Stimulated activated CD4-positive, alpha-beta T cell treated with anti-CD3 and anti-CD28 coated beads, Interleukin-12 subunit alpha, Interleukin-12 subunit beta, amount 100 ng/mL, for 48 hours (primary cell): ENCODE results near the gene RNF217.
"Not testable (repeated sequence)": the region's sequence is repeated elsewhere in the genome, so short reads cannot be mapped to it uniquely, and the experiment has no call there.

Experiments used
- DNase-seq, 3 donors: peaks; one replicate each; pipeline ENCODE4 v3.0.0-alpha.2; 2020; ENCODE audit warnings: low read depth in 2 of 3, low spot score in 1 of 3

RNF217 gene

DNA sequence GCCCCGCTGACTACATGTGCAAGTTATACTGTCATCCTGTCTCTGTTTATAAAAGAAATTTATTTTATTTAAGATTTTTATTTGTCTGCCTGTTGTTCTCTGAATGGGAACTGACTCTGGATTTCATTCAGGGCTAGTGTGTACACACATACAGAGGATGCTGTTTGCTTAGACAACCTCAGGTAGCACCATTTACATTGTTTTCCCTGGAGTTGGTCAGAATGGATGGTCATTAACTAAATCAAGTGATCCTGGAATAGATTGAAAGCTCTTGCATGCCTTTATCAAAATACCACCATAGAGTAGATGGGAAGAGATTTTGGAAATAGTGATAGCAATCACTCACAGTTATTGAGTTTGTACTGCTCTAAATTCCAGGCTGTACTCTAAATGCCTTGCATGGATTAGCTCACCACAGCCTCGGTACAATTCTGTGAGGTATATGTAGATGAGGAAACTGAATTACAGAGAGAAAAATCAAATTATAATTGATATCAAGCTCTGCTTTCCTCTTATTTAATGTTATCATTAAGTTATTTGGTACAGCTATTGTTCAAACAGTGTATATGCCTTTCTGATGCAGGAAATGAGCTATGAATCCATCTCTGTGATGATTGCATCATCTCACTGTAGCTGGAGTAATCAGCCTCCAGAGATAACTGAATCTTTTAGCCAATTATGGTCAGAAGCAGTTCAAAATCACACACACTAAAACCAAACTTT is 51.9 kb downstream of the RNF217 start:
- no peak for DNase-seq

DNA sequence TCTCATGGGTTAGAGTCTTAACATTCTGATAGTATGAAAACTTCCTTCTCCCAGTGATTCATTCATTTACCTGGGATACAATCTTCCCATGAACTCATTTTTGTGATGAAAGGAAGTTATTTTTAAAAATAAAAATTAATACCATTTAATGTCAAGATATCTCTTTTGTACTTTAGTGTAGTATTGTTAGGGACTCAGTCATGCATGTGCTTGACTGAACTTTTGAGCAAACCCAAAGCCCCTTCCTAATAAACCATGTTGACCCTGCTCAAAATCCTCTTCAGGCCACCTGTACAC is 52.4 kb downstream of the RNF217 start:
- DNase-seq: no peak

DNA sequence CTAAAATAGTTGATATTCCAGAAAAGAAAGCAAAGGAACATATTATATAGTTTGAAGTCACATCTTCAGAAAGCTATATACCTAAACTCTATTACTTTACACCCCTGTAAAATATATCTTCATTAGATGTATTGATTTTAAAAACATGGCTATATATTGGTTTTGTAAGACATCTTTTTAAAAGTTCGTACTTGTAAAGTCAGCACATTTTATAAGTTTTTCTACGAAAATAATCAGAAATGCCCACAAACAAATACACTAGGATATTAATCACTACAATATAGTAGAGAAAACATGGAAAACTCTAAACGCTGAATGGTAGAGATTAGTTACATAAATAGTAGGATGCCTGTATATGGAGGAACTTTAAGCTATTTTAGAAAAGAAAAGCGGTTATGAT is 52.9 kb downstream of the RNF217 start:
- no peak for DNase-seq

DNA sequence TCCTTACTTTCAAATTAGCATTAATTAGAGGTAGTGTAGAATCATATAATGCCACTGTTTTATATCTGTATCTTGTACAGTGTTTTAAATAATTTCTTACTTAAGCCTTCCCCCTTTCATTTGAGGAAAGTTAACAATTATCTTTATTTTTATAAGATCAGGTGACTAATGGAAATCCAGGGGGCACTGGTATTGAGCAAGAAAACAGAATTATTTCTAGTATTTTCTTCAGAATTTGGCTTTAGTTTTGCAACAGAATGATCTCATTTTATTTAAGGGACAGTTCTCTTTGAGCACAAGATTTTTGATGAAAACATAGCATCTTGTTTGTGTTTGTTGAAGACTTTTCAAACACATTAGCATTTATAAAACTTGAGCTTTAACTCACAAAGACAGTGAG is 55.9 kb downstream of the RNF217 start:
- DNase-seq: no peak

DNA sequence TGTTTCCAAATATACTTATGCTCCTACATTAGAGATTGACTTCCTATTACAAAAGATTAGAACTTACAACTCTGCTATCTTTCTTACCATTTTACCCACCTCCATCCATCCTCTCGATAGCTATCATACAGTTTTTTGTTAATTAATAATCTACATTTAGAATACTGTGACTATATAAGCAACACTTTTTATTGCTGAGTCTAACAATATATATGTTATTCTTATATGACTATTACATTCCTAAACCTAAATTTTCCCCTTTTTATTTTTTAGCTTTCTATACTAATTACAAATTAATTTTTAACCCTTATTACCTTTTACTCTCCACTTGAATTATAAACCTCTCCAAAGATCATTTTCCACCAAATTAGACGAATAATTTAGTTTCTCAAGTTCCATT is 57.0 kb downstream of the RNF217 start:
- no peak for DNase-seq

DNA sequence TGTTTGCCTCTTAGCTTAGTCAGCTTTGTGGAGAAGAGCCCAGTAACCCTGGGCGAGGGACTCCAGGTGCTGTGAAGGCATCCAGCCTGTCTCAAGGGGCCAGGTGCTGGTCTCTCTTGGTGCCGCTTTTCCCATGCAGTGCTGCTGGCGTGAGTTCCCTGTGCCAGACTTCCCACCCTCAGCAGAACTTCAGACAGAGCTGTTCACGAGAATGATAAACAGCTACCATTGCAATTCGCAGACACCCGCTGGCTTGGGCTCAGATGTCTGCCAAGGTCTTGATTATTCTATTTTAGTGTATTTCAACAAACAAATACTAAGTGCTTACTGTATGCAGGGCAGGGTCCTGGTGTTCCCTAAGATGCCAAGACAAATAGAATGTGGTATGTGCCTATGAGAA is 57.7 kb downstream of the RNF217 start:
- DNase-seq: no peak

DNA sequence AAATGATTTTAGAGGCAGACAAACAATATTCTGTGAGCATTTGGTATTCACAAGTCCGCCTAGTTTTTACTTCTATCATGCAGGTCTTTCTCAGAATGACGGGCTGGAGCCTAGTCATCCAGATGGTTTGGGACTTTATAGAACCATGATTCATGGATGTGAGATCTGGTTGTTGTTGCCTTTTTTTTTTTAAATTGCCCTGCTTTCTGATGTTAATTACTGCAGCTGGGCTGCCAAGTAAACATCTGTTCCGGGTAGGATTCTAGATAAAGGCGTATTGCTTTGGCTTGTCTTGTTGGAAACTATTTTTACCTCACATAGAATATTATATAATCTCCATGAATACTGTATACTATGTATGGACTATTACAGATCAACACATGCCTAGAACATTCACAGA is 58.1 kb downstream of the RNF217 start:
- DNase-seq: no peak

DNA sequence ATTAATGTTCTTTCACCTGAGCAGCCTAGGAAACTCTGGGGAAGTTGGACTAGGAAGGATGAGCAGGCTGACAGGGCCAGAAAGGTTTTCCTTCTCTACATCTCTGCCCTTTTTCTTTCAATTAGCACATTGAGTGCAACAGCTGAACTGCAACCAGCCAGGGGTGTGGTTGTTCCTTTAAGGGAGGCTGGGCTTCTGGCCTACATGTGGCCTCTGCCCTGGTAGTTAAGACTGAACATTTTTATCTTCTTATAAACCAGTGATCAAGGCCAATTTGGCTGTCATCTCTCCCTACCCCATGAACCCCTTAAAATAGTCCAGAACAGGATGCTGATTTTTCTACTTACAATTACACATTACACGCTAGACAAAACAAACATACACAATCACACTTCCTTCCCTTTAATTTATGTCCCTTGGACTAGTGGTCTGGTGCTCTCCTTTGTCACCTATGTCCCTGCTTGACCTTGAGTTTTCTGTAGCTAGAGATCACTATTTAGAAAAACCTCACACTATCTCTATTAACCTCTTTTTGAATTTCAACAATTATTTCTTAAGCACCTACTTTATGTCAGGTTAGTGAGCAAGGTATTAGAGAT is 60.3 kb downstream of the RNF217 start:
- no peak for DNase-seq

DNA sequence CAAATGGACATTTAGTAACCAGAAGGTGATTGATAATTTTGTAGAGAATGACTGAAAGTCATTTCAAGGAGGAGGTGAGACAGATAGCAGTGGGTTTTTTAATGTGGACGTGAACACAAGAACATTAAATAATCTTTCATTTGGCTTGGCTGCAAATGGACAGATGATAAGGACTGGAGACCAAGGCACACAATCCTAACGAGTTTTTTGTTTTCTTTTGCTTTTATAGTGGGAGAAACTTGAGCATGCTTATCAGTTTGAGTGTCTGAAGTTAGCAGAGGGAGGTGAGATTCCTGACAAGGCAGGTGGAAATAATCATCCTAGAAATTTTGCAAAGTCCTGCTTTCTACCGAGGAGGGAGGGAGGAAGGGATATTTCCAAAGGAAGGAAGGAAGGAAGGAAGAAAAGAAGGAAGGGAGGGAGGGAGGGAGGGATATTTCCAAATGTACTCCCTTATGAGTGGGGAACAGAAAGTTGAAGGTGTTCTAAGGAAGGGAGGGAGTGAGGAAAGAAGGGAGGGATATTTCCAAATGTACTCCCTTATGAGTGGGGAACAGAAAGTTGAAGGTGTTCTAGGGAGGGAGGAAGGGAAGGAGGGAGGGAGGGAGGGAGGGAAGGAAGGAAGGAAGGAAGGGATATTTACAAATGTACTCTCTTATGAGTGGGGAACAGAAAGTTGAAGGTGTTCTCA is 63.1 kb downstream of the RNF217 start:
- DNase-seq: no peak

DNA sequence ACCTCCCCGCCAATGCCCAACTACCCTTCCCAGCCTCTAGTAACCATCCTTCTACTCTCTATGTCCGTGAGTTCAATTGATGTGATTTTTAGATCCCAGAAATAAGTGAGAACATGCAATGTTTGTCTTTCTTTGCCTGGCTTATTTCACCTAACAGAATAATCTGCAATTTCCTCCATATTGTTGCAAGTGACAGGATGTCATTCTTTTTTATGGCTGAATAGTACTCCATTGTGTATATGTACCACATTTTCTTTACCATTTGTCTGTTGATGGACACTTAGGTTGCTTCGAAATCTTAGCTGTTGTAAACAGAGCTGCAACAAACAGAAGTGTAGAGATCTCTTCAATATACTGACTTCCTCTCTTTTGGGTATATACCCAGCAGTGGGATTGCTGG is 65.0 kb downstream of the RNF217 start:
- no peak for DNase-seq

DNA sequence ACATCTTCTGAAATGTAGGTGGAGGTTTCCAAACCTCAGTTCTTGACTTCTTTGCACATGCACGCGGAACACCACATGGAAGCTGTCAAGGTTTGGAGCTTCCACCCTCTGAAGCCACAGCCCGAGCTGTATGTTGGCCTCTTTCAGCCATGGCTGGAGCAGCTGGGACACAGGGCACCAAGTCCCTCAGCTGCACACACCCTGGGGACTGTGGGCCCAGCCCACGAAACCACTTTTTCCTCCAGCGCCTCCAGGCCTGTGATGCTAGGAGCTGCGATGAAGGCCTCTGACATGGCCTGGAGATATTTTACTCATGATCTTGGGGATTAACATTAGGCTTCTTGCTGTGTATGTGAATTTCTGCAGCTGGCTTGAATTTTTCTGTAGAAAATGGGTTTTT is 68.7 kb downstream of the RNF217 start:
- no peak for DNase-seq

DNA sequence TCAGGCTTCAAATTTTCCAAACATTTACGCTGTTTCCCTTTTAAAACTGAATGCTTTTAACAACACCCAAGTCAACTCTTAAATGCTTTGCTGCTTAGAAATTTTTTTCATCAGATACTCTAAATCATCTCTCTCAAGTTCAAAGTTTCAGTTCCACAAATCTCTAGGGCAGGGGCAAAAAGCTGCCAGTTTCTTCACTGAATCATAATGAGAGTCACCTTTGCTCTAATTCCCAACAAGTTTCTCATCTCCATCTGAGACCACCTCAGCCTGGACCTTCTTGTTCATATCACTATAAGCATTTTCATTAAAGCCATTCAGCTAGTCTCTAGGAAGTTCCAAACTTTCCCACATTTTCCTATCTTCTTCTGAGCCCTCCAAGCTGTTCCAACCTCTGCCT is 69.1 kb downstream of the RNF217 start:
- no peak for DNase-seq

DNA sequence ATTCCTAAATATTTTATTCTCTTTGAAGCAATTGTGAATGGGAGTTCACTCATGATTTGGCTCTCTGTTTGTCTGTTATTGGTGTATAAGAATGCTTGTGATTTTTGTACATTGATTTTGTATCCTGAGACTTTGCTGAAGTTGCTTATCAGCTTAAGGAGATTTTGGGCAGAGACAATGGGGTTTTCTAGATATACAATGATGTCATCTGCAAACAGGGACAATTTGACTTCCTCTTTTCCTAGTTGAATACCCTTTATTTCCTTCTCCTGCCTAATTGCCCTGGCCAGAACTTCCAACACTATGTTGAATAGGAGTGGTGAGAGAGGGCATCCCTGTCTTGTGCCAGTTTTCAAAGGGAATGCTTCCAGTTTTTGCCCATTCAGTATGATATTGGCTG is 72.7 kb downstream of the RNF217 start:
- not testable (repeated sequence) for DNase-seq

DNA sequence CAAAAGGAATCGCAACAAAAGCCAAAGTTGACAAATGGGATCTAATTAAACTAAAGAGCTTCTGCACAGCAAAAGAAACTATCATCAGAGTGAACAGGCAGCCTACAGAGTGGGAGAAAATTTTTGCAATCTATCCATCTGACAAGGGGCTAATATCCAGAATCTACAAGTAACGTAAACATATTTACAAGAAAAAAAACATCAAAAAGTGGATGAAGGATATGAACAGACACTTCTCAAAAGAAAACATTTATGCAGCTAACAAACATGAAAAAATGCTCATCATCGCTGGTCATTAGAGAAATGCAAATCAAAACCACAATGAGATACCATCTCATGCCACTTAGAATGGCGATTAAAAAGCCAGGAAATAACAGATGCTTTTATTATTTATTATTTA is 74.2 kb downstream of the RNF217 start:
- not testable (repeated sequence) for DNase-seq

DNA sequence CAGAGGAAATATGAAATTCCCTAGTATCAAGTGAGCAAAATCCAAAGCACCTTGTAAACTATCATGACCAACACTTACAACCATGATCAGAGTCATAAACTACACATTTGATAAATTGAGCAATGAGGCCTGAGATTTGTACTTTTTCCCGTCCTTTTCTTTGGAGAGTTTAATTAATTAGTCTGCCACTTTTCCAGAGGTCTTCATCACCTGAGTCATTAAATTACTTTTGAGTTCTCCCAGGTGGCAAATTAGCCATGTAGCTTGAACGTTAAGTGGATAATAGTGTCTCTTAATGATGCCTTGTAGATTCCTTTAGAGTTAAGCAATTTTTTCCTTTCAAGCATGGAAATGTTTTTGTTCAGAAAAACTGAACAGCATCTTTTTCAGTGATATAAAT is 75.6 kb downstream of the RNF217 start:
- DNase-seq: no peak

DNA sequence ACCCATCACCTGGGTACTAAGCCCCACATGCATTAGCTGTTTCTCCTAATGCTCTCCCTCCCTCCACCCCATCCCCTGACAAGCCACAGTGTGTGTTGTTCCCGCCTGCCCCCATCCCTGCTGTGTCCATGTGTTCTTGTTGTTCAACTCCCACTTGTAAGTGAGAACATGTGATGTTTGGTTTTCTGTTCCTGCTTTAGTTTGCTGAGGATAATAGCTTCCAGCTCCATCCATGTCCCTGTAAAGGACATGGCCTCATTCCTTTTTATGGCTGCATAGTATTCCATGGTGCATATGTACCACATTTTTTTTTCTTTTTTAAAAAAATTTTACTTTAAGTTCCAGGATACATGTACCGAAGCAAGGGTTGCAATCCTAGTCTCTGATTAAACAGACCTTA is 76.7 kb downstream of the RNF217 start:
- no peak for DNase-seq

DNA sequence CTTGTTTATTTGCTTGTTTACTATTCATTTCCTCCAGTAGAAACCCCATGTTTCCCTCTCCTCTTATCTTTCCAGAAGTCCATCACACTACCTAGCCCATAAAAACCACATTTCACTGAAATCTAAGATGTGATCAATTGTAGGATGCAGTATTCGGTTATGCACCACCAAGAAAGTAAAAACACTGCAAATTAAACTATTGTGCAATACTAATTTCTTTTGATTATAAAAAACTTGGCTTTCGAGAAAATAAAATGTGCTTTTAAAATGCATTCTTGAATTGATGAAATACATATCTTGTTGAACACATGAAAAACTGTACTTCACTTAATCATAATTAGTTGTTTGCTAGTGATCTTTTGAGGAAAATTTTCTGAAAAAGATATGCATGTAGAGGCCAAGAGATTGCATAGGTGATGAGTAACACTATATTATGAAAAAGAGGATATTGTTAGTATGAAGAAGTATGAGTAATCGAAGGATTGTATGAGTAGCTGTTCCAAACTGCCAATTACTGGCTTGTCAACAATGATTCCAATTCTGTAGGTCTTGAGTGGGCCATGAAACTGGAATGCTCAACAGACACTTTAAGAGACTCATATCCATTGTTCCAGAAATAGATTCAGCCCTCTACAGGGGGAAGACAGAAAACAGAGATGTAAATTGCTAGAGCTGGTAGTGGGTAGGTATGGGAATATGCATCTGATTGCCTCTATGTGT is 79.7 kb downstream of the RNF217 start:
- no peak for DNase-seq

DNA sequence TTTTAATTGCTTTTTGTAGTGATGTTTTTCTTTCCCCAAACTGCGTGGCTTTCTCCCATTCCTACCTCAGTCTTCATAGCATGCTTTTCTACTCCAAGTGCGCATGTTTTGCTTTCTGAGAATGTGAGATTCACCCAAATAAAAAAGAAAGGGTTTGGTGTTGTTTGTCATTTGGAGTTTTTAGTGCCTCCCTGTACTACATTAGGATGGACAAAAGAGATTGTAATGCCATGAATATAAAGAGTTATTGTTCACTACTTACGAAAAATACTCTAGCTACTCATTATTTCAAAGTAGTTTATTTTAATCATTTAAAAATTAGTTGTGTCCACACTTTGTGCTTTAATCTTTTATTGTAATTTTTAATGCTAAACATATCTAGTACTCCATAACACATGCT is 81.8 kb downstream of the RNF217 start:
- DNase-seq: no peak

DNA sequence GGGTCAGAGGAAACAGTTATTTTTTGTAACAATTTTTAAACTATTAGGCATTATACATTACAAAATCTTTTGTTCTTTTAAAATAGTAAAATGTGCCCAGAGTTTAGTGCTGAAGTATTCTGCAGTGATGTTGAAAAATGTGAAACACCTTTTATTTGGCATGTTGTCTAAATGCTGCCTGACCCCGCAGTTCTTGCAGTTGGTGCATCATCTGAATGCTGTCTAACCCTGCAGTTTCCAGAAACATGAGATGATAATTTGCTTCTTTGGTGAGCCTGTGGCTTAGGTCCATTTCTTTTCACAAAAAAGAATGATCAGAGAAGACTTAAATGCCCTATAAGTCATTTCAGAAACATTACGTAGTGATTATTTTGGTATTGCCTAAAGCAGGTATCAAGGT is 82.4 kb downstream of the RNF217 start:
- no peak for DNase-seq

DNA sequence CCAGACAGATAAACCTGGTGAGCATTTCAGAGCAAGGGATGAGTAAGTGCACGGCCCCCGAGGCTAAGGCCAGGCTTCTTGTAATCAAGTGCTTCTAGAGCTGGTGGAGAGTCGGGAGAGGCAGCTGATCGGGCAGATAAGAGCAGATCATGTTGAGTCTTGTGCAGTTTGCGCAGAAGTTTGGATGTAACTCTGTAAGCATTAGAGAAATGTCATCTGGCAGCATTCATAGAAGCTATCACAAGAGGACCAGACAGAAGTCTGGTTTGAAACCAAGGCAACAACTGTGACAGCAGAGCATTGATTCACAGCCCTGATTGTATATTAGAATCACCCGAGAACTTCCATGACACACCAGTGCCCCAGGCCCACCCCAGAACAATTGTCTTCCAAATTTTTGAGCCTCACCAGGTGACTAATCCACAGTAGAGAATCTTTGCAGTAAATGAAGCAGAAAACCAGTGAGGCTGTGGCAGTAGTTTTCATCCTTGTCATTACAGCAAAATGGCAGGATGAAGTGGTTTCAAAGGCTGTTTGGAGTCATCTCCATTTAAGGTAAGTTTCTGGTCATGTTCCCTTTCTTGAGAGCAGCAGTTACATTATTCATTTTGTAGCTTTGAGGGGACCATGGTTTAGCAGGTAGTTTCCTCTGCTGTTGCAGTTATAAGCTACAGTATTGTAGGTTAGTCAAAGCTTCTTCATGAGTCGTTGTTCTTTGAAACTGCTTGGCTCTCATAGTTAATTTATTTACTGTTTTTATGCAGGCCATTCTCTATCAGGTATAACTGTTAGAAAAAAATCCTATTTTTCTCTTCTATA is 84.1 kb downstream of the RNF217 start:
- no peak for DNase-seq

DNA sequence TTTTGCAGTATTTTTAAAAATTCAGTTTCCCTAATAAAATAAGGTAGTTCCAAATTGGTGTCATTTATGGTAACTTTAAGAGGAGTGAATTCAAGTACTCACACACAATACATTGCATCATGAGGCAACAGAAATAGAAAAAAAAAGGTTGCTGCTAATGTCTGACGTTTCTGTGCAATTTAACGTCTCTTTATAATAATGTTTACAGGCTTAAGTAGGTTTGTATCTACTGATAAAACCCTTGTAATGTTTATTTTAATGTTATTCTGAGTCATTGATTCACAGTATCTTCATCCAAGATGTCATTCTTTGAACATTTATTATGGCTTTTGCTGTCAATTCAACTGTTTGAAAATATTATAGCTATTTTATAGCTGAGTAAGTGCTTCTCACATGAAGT is 86.0 kb downstream of the RNF217 start:
- DNase-seq: no peak
